IMR-90 (cell line): ENCODE data around the gene MAP1LC3B2. TPM values are rescaled to one million over a fixed set of nuclear protein-coding genes. Genes with fewer than 3 reads are reported as not detected.
"Not testable (repeated sequence)": the region's sequence is repeated elsewhere in the genome, so short reads cannot be mapped to it uniquely, and the experiment has no call there.

Source experiments
- ATAC-seq: fragments of 200-7000 bp; cut with Tn5 transposase; 2 replicates; pipeline ENCODE4 v1.9.1; 2020; ENCODE audit warnings: low read depth, mild to moderate bottlenecking, moderate library complexity
- BruUV-seq: library from RNA; stranded (reverse); fragments of 400-500 nt; replicated peaks from 2 replicates; lab custom pipeline; 2021; lab: Mats Ljungman, UMichigan
- CTCF ChIA-PET: fragments of 300-600 bp; formaldehyde crosslinking; extraction: SDS; loops from one replicate; lab custom pipeline; 2021; ENCODE audit warnings: antibody characterized with exemption; lab: Yijun Ruan, JAX
- POLR2A ChIA-PET: fragments of 300-600 bp; sonication (Branson Sonifier 250); formaldehyde crosslinking; loops from one replicate; lab custom pipeline; 2022; ENCODE audit warnings: antibody characterized with exemption; ENCODE audit not compliant: unreplicated experiment; lab: Charles Lee
- DNase-seq: peaks from one replicate; pipeline ENCODE4 v3.0.0; 2013
- H2AFZ ChIP-seq: replicated peaks from 2 replicates; pipeline ENCODE3; 2013; ENCODE audit warnings: low read length, mild to moderate bottlenecking; ENCODE audit not compliant: poor library complexity
- H2AK5ac ChIP-seq: 2 replicates; pipeline ENCODE4 v1.6.1; 2013; ENCODE audit warnings: low read depth, low read length, inconsistent platforms
- H2AK9ac ChIP-seq: replicated peaks from 2 replicates; pipeline ENCODE3; 2013; ENCODE audit warnings: mild to moderate bottlenecking, low read depth, low read length, moderate library complexity; ENCODE audit not compliant: poor library complexity
- H2BK120ac ChIP-seq: 2 replicates; pipeline ENCODE4 v1.6.1; 2013; ENCODE audit warnings: low read depth, low read length, inconsistent platforms
- H2BK15ac ChIP-seq: 3 replicates; pipeline ENCODE4 v1.6.1; 2013; ENCODE audit warnings: low read depth, low read length, inconsistent platforms
- H2BK20ac ChIP-seq: 2 replicates; pipeline ENCODE4 v1.6.1; 2013; ENCODE audit warnings: low read depth, mild to moderate bottlenecking, inconsistent platforms, low read length, moderate library complexity
- H2BK5ac ChIP-seq: 2 replicates; pipeline ENCODE4 v1.6.1; 2013; ENCODE audit warnings: mild to moderate bottlenecking, low read depth, low read length, inconsistent platforms; ENCODE audit not compliant: poor library complexity, severe bottlenecking
- H3K14ac ChIP-seq: replicated peaks from 2 replicates; pipeline ENCODE4 v1.6.1; 2013; ENCODE audit warnings: low read depth, low read length, inconsistent platforms
- H3K18ac ChIP-seq: 2 replicates; pipeline ENCODE4 v1.6.1; 2013; ENCODE audit warnings: low read depth, low read length, control low read depth
- H3K23ac ChIP-seq: 2 replicates; pipeline ENCODE4 v1.6.1; 2013; ENCODE audit warnings: low read depth, low read length, inconsistent platforms
- H3K27ac ChIP-seq: 2 replicates; pipeline ENCODE4 v1.5.1; 2013; ENCODE audit warnings: mild to moderate bottlenecking, control low read depth, low read length; ENCODE audit not compliant: insufficient read depth
- H3K27me3 ChIP-seq: 2 replicates; pipeline ENCODE4 v1.6.1; 2013; ENCODE audit warnings: low read length; ENCODE audit not compliant: control insufficient read depth, insufficient read depth
- H3K36me3 ChIP-seq: 2 replicates; pipeline ENCODE4 v1.6.1; 2013; ENCODE audit warnings: low read length, mixed read lengths; ENCODE audit not compliant: control insufficient read depth, insufficient read depth
- H3K4ac ChIP-seq: 2 replicates; pipeline ENCODE4 v1.6.1; 2013; ENCODE audit warnings: low read depth, low read length, inconsistent platforms
- H3K4me1 ChIP-seq: 2 replicates; pipeline ENCODE4 v1.6.1; 2013; ENCODE audit warnings: low read length, mixed read lengths; ENCODE audit not compliant: control insufficient read depth, insufficient read depth
- H3K4me2 ChIP-seq: 2 replicates; pipeline ENCODE4 v1.6.1; 2013; ENCODE audit warnings: low read depth, mild to moderate bottlenecking, control low read depth, low read length, moderate library complexity
- H3K4me3 ChIP-seq: 2 replicates; pipeline ENCODE4 v1.5.1; 2013; ENCODE audit warnings: low read depth, mild to moderate bottlenecking, control low read depth, low read length, moderate library complexity; ENCODE audit not compliant: insufficient read depth
- H3K56ac ChIP-seq: 2 replicates; pipeline ENCODE4 v1.6.1; 2013; ENCODE audit warnings: low read length, inconsistent platforms; ENCODE audit not compliant: insufficient read depth; ENCODE audit errors: extremely low read depth
- H3K79me1 ChIP-seq, 2 experiments: 2 replicates each; pipeline ENCODE4 v1.6.1; 2013; ENCODE audit warnings: low read length in 2 of 2, inconsistent platforms in 1 of 2, low read depth in 1 of 2
- H3K9ac ChIP-seq: 2 replicates; pipeline ENCODE4 v1.6.1; 2013; ENCODE audit warnings: low read depth, low read length, control low read depth
- H3K9me1 ChIP-seq: 2 replicates; pipeline ENCODE4 v1.6.1; 2013; ENCODE audit warnings: low read length, inconsistent platforms; ENCODE audit not compliant: insufficient read depth
- H3K9me3 ChIP-seq: 2 replicates; pipeline ENCODE4 v1.6.1; 2013; ENCODE audit warnings: low read length; ENCODE audit not compliant: control insufficient read depth, insufficient read depth
- H4K20me1 ChIP-seq: 2 replicates; pipeline ENCODE4 v1.6.1; 2013; ENCODE audit warnings: low read length, inconsistent platforms; ENCODE audit not compliant: insufficient read depth
- H4K5ac ChIP-seq: 2 replicates; pipeline ENCODE4 v1.6.1; 2013; ENCODE audit warnings: mild to moderate bottlenecking, low read depth, low read length, control low read depth
- H4K8ac ChIP-seq, 2 experiments: 2 replicates each; pipeline ENCODE4 v1.6.1; 2013; ENCODE audit warnings: low read depth in 2 of 2, low read length in 2 of 2, control low read depth in 1 of 2, inconsistent platforms in 1 of 2
- H4K91ac ChIP-seq: 2 replicates; pipeline ENCODE4 v1.6.1; 2013; ENCODE audit warnings: low read depth, low read length, inconsistent platforms; ENCODE audit not compliant: insufficient read depth
- WGBS, 2 experiments: methylation state at CpG; one replicate each; pipeline versions ENCODE4 v1.1.5 to v1.1.7; 2013; ENCODE audit warnings: missing lambda C conversion rate in 2 of 2; ENCODE audit not compliant: insufficient read length in 1 of 2; ENCODE audit errors: extremely low coverage in 2 of 2; 5-methylcytosine and 5-hydroxymethylcytosine counted together
- dilution Hi-C: fragments of 300-500 bp; cut with HindIII; formaldehyde crosslinking; loops from one replicate; pipeline ENCODE4 v1.14.3; 2018; ENCODE audit warnings: low sequenced_read_pairs; ENCODE audit not compliant: unreplicated experiment
- in situ Hi-C: fragments of 300-500 bp; cut with MboI; formaldehyde crosslinking; loops from 3 replicates; pipeline ENCODE4 v1.14.3; 2019; ENCODE audit warnings: low sequenced_read_pairs, inconsistent platforms, mixed read lengths
- intact Hi-C: fragments of 100-400 bp; cut with micrococcal nuclease; formaldehyde crosslinking; loops from 2 replicates; pipeline ENCODE4 v1.10.0; 2022
- polyA plus RNA-seq, 3 experiments: library from polyadenylated mRNA; depleted of rRNA; stranded (reverse); fragments of >200 nt; gene quantifications; 2 replicates each; pipeline ENCODE4 v1.2.3, GENCODE V29; 2012; ENCODE audit warnings: low replicate concordance in 1 of 3
- total RNA-seq: library from RNA; depleted of rRNA; stranded (reverse); fragments of >200 nt; gene quantifications from 2 replicates; pipeline ENCODE4 v1.2.3, GENCODE V29; 2012

Gene MAP1LC3B2
- total and polyA plus RNA-seq, 2 of the 4 experiments (the other 2 are of a cell fraction): 1.4 TPM; not detected in 1

- H3K56ac ChIP-seq, H3K27me3 ChIP-seq, H3K79me1 ChIP-seq, H4K8ac ChIP-seq, CTCF ChIA-PET, H3K4me3 ChIP-seq, DNase-seq, BruUV-seq, H3K36me3 ChIP-seq, H3K23ac ChIP-seq, H3K18ac ChIP-seq, H2BK15ac ChIP-seq, H4K91ac ChIP-seq, dilution Hi-C loops, H3K14ac ChIP-seq, POLR2A ChIA-PET, H3K4me2 ChIP-seq, H4K5ac ChIP-seq, H3K9me1 ChIP-seq, H4K20me1 ChIP-seq, H3K4me1 ChIP-seq, ATAC-seq, H3K9me3 ChIP-seq, H3K27ac ChIP-seq, H2BK120ac ChIP-seq, H2AK9ac ChIP-seq, H3K9ac ChIP-seq, H2BK20ac ChIP-seq, H2AFZ ChIP-seq, H2AK5ac ChIP-seq, intact Hi-C loops, H3K4ac ChIP-seq, H2BK5ac ChIP-seq, in situ Hi-C loops: not testable (repeated sequence)
- WGBS, 2 experiments: 80% methylated on average over 1 of the region's 7 CpGs; no CpG with 5 or more reads in 1 of the 2 experiments
These were observed 6.0 kb downstream of the MAP1LC3B2 start for GRCh38 chr12:116565221-116565620.
